RWPE2 (cell line): Measurements from ENCODE around the gene POLA2.

ENCODE experiments used
- ATAC-seq: fragments of 200-7000 bp; cut with Tn5 transposase; 3 replicates; pipeline ENCODE4 v1.9.1; 2021; ENCODE audit warnings: low read depth
- DNase-seq: peaks from one replicate; pipeline ENCODE4 v3.0.0-alpha.2; 2020; ENCODE audit warnings: low spot score
- H3K27ac ChIP-seq: fragments of 450-650 bp; 2 replicates; pipeline ENCODE4 v1.5.1; 2017; ENCODE audit warnings: mild to moderate bottlenecking; ENCODE audit not compliant: poor library complexity, severe bottlenecking
- H3K27me3 ChIP-seq: fragments of 250-450 bp; sonication (Bioruptor Pico); 2 replicates; pipeline ENCODE4 v1.5.1; 2021; ENCODE audit warnings: mild to moderate bottlenecking, moderate library complexity; ENCODE audit not compliant: insufficient read depth, poor library complexity, severe bottlenecking
- H3K36me3 ChIP-seq: fragments of 250-450 bp; sonication (Bioruptor Pico); 2 replicates; pipeline ENCODE4 v1.5.1; 2020; ENCODE audit warnings: low read depth, mild to moderate bottlenecking, moderate library complexity
- H3K4me1 ChIP-seq: fragments of 250-450 bp; sonication (Bioruptor Pico); 2 replicates; pipeline ENCODE4 v1.5.1; 2021; ENCODE audit warnings: mild to moderate bottlenecking, moderate library complexity; ENCODE audit not compliant: insufficient read depth, poor library complexity, severe bottlenecking
- H3K4me3 ChIP-seq: fragments of 250-450 bp; sonication (Bioruptor Pico); 2 replicates; pipeline ENCODE4 v1.5.1; 2021; ENCODE audit warnings: mild to moderate bottlenecking, moderate library complexity; ENCODE audit not compliant: severe bottlenecking
- H3K9me3 ChIP-seq: fragments of 250-450 bp; sonication (Bioruptor Pico); 2 replicates; pipeline ENCODE4 v1.5.1; 2021; ENCODE audit warnings: mild to moderate bottlenecking, moderate library complexity; ENCODE audit not compliant: severe bottlenecking
- CTCF ChIP-seq: fragments of 450-650 bp; IDR thresholded peaks from one replicate; pipeline ENCODE4 v1.5.1; 2017; ENCODE audit warnings: mild to moderate bottlenecking, moderate library complexity; ENCODE audit not compliant: poor library complexity, severe bottlenecking

Gene POLA2

DNA sequence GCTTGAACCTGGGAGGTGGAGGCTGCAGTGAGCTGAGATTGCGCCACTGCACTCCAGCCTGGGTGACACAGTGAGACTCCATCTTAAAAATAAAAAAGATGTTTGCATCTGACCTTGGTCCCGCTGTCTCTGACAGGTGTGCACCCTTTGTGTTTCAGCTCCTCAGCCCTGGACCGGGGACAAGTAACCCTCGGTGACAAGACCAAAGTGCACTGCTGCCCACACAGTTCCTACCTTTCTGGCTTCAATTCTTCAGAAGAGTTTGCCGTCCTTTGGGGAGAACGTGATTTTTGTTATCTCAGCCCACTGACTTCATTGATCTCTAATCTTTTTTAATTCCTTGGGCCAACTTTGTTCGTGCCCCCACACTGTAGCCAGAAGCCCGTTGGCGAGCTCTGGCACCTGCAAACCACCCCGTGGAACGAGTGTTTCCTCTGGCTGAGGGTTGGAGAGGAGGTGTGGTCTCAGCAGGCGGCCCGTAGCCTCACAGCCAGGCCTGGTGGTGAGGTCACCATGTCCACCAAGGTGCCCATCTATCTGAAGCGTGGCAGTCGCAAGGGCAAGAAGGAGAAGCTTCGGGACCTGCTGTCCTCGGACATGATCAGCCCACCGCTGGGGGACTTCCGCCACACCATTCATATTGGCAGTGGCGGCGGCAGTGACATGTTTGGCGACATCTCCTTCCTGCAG is 58.8 kb downstream of the POLA2 start:
- no peak for TF ChIP-seq CTCF
- ATAC-seq (no peak), DNase-seq (no peak)

GRCh38 chr11:65321076-65321475 is 59.3 kb downstream of the POLA2 start:
- H3K27ac ChIP-seq, result no peak overlapping the region
- H3K27me3 ChIP-seq, result no peaks in the 10 kb centered on the region
- no peak for TF ChIP-seq CTCF
- H3K4me1 ChIP-seq, result peaks cover 15% of the 10 kb centered on the region
- no peaks in the 10 kb centered on the region for H3K9me3 ChIP-seq
- DNase-seq (peak; percentile 56), ATAC-seq (no peak)
- peaks cover 33% of the 10 kb centered on the region for H3K36me3 ChIP-seq
- H3K4me3 ChIP-seq, result no peak overlapping the region

More for the DNA sequence above, 58.8 kb downstream of the POLA2 start:
- H3K36me3 ChIP-seq, result peaks cover 33% of the 10 kb centered on the region
- no peaks in the 10 kb centered on the region for H3K9me3 ChIP-seq
- no peaks in the 10 kb centered on the region for H3K27me3 ChIP-seq
- no peak overlapping the region for H3K27ac ChIP-seq
- H3K4me3 ChIP-seq, result no peak overlapping the region
- H3K4me1 ChIP-seq, result peaks cover 15% of the 10 kb centered on the region

- Histone ChIP-seq H3K4me3 (no peak overlapping the region), H3K27ac (no peak overlapping the region), H3K36me3 (peaks cover 33% of the 10 kb centered on the region), H3K9me3 (no peaks in the 10 kb centered on the region), H3K4me1 (peaks cover 7% of the 10 kb centered on the region), H3K27me3 (no peaks in the 10 kb centered on the region)
- TF ChIP-seq CTCF, result no peak
- ATAC-seq, result no peak
- peak; percentile 57 for DNase-seq
Observed at GRCh38 chr11:65321828-65322485, 60.2 kb downstream of the POLA2 start.

- no peak for DNase-seq
- H3K27me3 ChIP-seq, result no peaks in the 10 kb centered on the region
- H3K4me1 ChIP-seq, result no peaks in the 10 kb centered on the region
- TF ChIP-seq CTCF, result no peak
- H3K4me3 ChIP-seq, result no peak overlapping the region
- ATAC-seq, result peak; percentile 43
- no peak overlapping the region for H3K27ac ChIP-seq
- peaks cover 33% of the 10 kb centered on the region for H3K36me3 ChIP-seq
- H3K9me3 ChIP-seq, result no peaks in the 10 kb centered on the region
Observed at GRCh38 chr11:65323813-65324212, 62.1 kb downstream of the POLA2 start.

- no peak for ATAC-seq
- Histone ChIP-seq H3K4me1 (peaks cover 4% of the 10 kb centered on the region), H3K36me3 (peaks cover 24% of the 10 kb centered on the region), H3K27me3 (no peaks in the 10 kb centered on the region), H3K9me3 (no peaks in the 10 kb centered on the region), H3K4me3 (no peak overlapping the region), H3K27ac (no peak overlapping the region)
- DNase-seq, result no peak
- TF ChIP-seq CTCF, result no peak
Observed at GRCh38 chr11:65325435-65325834, 63.7 kb downstream of the POLA2 start.
